Measurements from ENCODE around the gene MKLN1.

Gene MKLN1

DNA sequence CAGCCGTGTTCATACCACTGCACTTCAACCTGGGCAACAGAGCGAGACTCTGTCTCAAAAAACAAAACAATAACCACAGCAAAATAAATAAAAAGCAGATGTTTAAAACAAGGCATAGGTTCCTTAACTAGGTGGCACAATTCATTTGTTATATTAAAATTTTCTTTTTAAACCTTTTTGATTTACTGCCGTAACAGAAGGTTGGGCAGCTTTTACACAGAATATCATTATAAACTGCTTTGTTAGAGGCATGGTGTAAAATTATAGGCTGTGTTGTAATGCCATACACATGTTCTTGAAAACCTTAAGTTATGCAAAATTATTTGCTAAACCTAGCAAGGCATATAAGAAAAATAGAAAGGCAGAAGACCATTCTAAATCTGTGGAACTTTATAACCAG is 84.4 kb downstream of the MKLN1 start:
- ATAC-seq: no peak
- TF ChIP-seq, protein P1, sequence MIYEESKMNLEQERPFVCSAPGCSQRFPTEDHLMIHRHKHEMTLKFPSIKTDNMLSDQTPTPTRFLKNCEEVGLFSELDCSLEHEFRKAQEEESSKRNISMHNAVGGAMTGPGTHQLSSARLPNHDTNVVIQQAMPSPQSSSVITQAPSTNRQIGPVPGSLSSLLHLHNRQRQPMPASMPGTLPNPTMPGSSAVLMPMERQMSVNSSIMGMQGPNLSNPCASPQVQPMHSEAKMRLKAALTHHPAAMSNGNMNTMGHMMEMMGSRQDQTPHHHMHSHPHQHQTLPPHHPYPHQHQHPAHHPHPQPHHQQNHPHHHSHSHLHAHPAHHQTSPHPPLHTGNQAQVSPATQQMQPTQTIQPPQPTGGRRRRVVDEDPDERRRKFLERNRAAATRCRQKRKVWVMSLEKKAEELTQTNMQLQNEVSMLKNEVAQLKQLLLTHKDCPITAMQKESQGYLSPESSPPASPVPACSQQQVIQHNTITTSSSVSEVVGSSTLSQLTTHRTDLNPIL (CRISPR knock-in tag; IDR thresholded peaks at IDR 0.05; ENCODE audit: low read depth): no peak
- TF ChIP-seq OSR1 (CRISPR knock-in tag; IDR thresholded peaks at IDR 0.05) (no peak), TCF4 (CRISPR knock-in tag; IDR thresholded peaks at IDR 0.05; ENCODE audit: borderline replicate concordance) (no peak), TOX (CRISPR knock-in tag; IDR thresholded peaks at IDR 0.05; ENCODE audit: borderline replicate concordance) (no peak), ZC3H10 (CRISPR knock-in tag; IDR thresholded peaks at IDR 0.05) (no peak), RARB (CRISPR knock-in tag; IDR thresholded peaks at IDR 0.05) (no peak), ZFP3 (CRISPR knock-in tag; IDR thresholded peaks at IDR 0.05) (no peak), ZFP30 (CRISPR knock-in tag; IDR thresholded peaks at IDR 0.05) (no peak), BACH2 (CRISPR knock-in tag; IDR thresholded peaks at IDR 0.05; ENCODE audit: borderline replicate concordance) (no peak), ARNTL (CRISPR knock-in tag; IDR thresholded peaks at IDR 0.05; ENCODE audit: borderline replicate concordance, low read depth) (no peak), ZNF565 (CRISPR knock-in tag; conservative IDR thresholded peaks at IDR 0.05; ENCODE audit: low read depth) (no peak)
- TF ChIP-seq, protein P2, sequence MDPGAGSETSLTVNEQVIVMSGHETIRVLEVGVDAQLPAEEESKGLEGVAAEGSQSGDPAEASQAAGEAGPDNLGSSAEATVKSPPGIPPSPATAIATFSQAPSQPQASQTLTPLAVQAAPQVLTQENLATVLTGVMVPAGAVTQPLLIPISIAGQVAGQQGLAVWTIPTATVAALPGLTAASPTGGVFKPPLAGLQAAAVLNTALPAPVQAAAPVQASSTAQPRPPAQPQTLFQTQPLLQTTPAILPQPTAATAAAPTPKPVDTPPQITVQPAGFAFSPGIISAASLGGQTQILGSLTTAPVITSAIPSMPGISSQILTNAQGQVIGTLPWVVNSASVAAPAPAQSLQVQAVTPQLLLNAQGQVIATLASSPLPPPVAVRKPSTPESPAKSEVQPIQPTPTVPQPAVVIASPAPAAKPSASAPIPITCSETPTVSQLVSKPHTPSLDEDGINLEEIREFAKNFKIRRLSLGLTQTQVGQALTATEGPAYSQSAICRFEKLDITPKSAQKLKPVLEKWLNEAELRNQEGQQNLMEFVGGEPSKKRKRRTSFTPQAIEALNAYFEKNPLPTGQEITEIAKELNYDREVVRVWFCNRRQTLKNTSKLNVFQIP (CRISPR knock-in tag; IDR thresholded peaks at IDR 0.05; ENCODE audit: borderline replicate concordance, low read depth): no peak
- TF ChIP-seq, protein P3, sequence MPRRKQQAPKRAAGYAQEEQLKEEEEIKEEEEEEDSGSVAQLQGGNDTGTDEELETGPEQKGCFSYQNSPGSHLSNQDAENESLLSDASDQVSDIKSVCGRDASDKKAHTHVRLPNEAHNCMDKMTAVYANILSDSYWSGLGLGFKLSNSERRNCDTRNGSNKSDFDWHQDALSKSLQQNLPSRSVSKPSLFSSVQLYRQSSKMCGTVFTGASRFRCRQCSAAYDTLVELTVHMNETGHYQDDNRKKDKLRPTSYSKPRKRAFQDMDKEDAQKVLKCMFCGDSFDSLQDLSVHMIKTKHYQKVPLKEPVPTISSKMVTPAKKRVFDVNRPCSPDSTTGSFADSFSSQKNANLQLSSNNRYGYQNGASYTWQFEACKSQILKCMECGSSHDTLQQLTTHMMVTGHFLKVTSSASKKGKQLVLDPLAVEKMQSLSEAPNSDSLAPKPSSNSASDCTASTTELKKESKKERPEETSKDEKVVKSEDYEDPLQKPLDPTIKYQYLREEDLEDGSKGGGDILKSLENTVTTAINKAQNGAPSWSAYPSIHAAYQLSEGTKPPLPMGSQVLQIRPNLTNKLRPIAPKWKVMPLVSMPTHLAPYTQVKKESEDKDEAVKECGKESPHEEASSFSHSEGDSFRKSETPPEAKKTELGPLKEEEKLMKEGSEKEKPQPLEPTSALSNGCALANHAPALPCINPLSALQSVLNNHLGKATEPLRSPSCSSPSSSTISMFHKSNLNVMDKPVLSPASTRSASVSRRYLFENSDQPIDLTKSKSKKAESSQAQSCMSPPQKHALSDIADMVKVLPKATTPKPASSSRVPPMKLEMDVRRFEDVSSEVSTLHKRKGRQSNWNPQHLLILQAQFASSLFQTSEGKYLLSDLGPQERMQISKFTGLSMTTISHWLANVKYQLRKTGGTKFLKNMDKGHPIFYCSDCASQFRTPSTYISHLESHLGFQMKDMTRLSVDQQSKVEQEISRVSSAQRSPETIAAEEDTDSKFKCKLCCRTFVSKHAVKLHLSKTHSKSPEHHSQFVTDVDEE (CRISPR knock-in tag; IDR thresholded peaks at IDR 0.05): no peak

DNA sequence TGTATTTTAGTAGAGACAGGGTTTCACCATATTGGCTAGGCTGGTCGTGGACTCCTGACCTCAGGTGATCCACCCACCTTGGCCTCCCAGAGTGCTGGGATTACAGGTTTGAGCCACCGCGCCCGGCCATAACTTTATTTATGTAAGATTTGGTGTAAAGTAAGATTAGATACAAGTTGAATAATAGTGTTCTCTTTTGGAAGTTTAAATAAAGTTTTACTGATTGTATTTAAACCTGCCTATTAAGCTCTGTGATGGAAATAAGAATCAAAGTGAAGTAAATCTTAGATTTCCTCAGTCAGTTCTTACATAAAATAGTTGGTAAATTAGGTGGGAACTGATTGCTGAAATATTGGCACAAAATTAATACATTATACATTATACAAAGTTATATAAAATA is 86.0 kb downstream of the MKLN1 start:
- no peak for ATAC-seq
- no peak for TF ChIP-seq ARNTL (CRISPR knock-in tag; IDR thresholded peaks at IDR 0.05; ENCODE audit: borderline replicate concordance, low read depth)
- no peak for TF ChIP-seq BACH2 (CRISPR knock-in tag; IDR thresholded peaks at IDR 0.05; ENCODE audit: borderline replicate concordance)
- TF ChIP-seq, protein P2 (CRISPR knock-in tag; IDR thresholded peaks at IDR 0.05; ENCODE audit: borderline replicate concordance, low read depth): no peak
- TF ChIP-seq, protein P4, sequence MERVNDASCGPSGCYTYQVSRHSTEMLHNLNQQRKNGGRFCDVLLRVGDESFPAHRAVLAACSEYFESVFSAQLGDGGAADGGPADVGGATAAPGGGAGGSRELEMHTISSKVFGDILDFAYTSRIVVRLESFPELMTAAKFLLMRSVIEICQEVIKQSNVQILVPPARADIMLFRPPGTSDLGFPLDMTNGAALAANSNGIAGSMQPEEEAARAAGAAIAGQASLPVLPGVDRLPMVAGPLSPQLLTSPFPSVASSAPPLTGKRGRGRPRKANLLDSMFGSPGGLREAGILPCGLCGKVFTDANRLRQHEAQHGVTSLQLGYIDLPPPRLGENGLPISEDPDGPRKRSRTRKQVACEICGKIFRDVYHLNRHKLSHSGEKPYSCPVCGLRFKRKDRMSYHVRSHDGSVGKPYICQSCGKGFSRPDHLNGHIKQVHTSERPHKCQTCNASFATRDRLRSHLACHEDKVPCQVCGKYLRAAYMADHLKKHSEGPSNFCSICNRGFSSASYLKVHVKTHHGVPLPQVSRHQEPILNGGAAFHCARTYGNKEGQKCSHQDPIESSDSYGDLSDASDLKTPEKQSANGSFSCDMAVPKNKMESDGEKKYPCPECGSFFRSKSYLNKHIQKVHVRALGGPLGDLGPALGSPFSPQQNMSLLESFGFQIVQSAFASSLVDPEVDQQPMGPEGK (CRISPR knock-in tag; IDR thresholded peaks at IDR 0.05; ENCODE audit: borderline replicate concordance): no peak
- no peak for TF ChIP-seq CSDC2 (CRISPR knock-in tag; IDR thresholded peaks at IDR 0.05)
- no peak for TF ChIP-seq TOX (CRISPR knock-in tag; IDR thresholded peaks at IDR 0.05; ENCODE audit: borderline replicate concordance)
- TF ChIP-seq PPARA (CRISPR knock-in tag; IDR thresholded peaks at IDR 0.05; ENCODE audit: borderline replicate concordance): no peak

DNA sequence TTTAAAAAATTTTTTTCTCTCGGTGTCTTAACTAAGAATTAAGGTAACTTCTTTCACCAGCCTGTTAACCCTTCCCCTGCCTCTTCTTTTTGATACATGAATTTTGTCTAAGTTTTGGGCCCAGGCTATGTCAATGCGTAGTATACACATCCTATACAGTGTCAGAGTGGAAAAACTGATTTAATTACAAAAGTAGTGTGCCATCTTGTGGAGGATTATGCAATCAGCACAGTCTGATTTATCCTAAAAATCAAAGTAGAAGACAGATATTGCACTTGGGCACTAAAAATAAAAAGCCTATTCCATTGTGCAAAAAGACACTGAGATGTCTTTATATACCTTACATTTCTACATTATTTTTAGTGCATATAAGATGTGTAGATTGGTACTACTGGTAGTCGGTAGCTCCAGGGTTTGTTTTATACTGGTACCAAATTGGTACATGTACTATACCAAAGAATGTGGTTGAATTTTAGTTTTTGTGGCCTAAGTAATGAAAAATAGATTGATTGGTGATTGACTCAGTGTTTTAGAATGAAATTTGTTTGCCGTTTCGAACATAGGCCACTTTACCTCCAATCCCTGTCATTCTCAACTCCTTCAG is 96.6 kb downstream of the MKLN1 start:
- no peak for TF ChIP-seq OSR1 (CRISPR knock-in tag; IDR thresholded peaks at IDR 0.05)
- no peak for TF ChIP-seq TOX (CRISPR knock-in tag; IDR thresholded peaks at IDR 0.05; ENCODE audit: borderline replicate concordance)
- peak; percentile 96 for ATAC-seq

DNA sequence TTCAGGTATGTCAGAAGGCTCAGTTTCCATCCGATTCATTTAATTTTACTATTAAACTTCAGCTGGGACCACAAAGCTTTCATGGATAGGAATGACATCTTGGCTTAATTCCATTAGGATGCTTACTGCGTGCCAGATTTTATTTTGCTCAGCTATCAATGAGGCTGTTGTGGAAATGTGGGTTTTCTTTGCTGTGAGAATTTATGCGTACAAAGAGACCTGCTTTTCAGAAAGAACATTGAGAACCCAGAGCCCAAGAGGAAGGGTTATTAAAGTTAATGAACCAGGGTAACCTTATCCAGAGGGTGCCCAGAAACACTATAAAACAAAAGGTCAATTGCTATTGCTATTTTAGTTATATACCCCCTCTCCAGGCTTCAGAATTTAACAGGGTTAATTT is 98.3 kb downstream of the MKLN1 start:
- ATAC-seq: no peak
- no peak for TF ChIP-seq SNAI2 (CRISPR knock-in tag; IDR thresholded peaks at IDR 0.05)
- TF ChIP-seq ZNF8 (CRISPR knock-in tag; IDR thresholded peaks at IDR 0.05): no peak
- TF ChIP-seq TOX (CRISPR knock-in tag; IDR thresholded peaks at IDR 0.05; ENCODE audit: borderline replicate concordance): no peak
- TF ChIP-seq ZFP3 (CRISPR knock-in tag; IDR thresholded peaks at IDR 0.05): no peak
- no peak for TF ChIP-seq ZNF70 (CRISPR knock-in tag; IDR thresholded peaks at IDR 0.05)
- TF ChIP-seq OSR1 (CRISPR knock-in tag; IDR thresholded peaks at IDR 0.05): no peak
- TF ChIP-seq ZC3H10 (CRISPR knock-in tag; IDR thresholded peaks at IDR 0.05): no peak
- no peak for TF ChIP-seq ESRRG (CRISPR knock-in tag; IDR thresholded peaks at IDR 0.05)
- no peak for TF ChIP-seq BACH2 (CRISPR knock-in tag; IDR thresholded peaks at IDR 0.05; ENCODE audit: borderline replicate concordance)
- TF ChIP-seq, protein P2 (CRISPR knock-in tag; IDR thresholded peaks at IDR 0.05; ENCODE audit: borderline replicate concordance, low read depth): no peak
- TF ChIP-seq TCF4 (CRISPR knock-in tag; IDR thresholded peaks at IDR 0.05; ENCODE audit: borderline replicate concordance): no peak
- no peak for TF ChIP-seq ISL1 (CRISPR knock-in tag; IDR thresholded peaks at IDR 0.05)
- TF ChIP-seq, protein P5, sequence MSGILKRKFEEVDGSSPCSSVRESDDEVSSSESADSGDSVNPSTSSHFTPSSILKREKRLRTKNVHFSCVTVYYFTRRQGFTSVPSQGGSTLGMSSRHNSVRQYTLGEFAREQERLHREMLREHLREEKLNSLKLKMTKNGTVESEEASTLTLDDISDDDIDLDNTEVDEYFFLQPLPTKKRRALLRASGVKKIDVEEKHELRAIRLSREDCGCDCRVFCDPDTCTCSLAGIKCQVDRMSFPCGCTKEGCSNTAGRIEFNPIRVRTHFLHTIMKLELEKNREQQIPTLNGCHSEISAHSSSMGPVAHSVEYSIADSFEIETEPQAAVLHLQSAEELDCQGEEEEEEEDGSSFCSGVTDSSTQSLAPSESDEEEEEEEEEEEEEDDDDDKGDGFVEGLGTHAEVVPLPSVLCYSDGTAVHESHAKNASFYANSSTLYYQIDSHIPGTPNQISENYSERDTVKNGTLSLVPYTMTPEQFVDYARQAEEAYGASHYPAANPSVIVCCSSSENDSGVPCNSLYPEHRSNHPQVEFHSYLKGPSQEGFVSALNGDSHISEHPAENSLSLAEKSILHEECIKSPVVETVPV (CRISPR knock-in tag; IDR thresholded peaks at IDR 0.05): no peak
- no peak for TF ChIP-seq ZNF565 (CRISPR knock-in tag; conservative IDR thresholded peaks at IDR 0.05; ENCODE audit: low read depth)
- no peak for TF ChIP-seq RARB (CRISPR knock-in tag; IDR thresholded peaks at IDR 0.05)

All from SK-N-SH treated with all-trans-retinoic acid at 6 μM for 48 hours (cell line).